ENCODE data around the gene SHLD1.
"Not testable (repeated sequence)": the region's sequence is repeated elsewhere in the genome, so short reads cannot be mapped to it uniquely, and the experiment has no call there.

SHLD1 gene, protein sequence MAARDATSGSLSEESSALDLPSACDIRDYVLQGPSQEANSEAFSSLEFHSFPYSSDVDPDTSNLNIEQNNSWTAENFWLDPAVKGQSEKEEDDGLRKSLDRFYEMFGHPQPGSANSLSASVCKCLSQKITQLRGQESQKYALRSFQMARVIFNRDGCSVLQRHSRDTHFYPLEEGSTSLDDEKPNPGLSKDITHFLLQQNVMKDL

DNA sequence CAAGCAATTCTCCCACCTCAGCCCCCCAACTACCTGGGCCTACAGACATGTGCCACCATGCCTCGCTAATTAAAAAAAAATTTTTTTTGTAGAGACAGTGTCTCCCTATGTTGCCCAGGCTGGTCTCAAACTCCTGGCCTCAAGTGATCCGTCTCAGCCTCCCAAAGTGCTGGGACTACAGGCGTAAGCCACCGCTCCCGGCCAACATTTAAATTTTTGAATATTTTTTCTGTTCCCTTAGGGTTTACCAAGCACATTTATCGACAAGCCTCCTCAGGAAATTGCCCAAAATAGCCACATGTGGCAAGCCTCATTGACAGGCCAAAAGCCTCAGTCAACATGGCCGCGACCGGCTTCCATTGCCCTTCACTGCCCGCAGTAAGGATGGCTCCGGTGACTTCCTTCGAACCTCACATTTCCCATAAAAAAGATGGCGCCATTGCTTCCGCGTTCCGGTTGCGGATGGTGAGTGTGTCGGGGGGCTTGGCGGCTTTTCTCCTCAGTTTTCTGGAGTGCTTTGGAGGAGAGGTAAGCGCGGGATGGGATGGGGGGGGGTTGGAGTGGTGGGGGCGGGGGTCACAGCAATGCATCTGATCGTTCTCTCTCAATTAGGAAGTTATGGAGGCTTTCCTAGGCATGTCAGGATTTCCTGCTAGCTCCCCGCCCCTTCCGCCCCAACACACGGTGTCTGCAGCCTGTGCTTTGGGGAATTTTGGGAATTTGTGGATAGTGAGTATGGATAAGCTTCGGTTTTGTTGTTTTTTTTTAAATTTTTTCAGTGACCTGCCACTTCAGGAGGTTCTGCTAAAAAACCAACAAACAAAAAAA, at the start of gene SHLD1:
Gene SHLD1 (plus strand): TSS at position 450 of the 828 bp plus-strand sequence. CDS start 22,465 bp downstream, outside the sequence.
- peak; percentile 92 for DNase-seq (ENCODE audit: low spot score)

DNA sequence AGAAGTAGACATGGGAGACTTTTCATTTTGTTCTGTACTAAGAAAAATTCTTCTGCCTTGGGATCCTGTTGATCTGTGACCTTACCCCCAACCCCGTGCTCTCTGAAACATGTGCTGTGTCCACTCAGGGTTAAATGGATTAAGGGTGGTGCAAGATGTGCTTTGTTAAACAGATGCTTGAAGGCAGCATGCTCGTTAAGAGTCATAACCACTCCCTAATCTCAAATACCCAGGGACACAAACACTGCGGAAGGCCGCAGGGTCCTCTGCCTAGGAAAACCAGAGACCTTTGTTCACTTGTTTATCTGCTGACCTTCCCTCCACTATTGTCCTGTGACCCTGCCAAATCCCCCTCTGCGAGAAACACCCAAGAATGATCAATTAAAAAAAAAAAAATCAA, 47.9 kb upstream of the SHLD1 start:
- not testable (repeated sequence) for DNase-seq (ENCODE audit: low spot score)

DNA sequence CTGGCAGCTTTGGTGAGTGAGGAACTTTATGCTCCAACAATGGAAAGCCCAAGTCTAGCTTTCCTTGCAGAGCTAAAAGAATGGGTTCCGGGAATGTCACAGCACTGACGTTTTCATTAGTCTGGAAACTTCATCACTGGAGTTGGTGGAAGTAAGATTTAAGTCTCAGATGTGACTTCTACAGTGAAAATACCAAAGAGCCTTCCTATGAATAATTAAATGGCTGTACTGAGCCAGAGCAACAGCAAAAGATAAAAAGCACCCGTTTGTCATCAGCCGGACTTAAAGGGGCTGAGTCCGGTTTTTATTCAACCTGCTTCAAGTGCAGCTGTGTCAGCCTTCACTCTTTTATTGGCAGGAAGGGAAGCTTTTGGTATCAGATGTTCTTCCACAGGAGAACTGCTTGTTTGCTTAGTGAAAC, 46.5 kb upstream of the SHLD1 start:
- no peak for DNase-seq (ENCODE audit: low spot score)

DNA sequence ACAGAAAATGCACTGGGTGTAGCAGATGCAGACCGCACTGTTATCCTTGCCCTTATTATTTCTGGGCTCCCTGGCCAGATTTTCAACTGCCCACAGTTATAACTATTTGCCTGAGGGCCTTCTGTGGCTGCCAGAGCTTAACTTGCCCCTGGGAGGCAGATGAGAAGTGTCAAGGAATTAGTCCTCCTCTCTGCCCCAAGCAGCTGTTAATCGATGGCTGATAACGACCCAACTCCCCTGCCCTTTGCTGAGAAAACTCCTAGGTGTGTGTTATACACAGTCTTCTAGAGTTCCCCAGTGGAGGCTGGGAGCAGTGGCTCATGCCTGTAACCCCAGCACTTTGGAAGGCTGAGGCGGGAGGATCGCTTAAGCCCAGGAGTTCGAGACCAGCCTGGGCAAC, 44.4 kb upstream of the SHLD1 start:
- DNase-seq (ENCODE audit: low spot score): no peak

DNA sequence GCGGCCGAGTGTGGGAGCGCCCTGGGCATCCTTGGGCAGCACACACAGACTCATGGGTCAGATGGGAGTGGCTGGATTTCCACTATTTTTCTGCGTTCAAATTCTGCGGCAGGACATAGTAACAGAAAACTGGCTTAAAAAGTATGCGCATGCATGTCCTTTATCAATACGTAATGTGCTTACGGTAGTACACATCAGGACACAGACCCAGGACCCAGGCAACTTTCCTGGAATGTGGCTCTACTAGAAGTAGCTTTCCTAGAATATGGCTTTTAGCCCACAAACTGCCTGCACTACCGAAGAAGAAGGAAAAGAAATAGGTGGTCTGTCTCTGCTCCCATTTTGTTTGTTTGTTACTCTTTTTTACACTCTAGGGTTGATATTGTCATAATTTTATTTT, 43.4 kb upstream of the SHLD1 start:
- no peak for DNase-seq (ENCODE audit: low spot score)

DNA sequence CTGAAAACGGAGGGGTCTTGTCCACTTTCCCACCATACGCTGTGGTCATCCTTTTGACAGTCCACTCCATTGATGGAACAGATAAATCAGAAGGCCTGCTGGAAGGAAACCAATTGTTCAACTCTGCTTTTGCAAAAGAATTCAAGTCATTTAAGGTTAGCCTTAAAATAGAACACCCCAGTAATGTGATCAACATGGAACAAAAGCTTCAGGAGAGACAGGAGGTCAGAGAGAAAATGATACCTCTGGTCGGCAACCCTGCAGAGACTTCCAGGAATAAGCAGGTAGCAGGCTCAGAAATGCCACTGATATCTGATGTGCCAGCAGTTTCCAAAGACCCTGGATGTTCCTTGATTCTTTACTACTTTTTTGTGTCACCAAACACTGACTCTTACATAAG, 39.6 kb upstream of the SHLD1 start:
- DNase-seq (ENCODE audit: low spot score): no peak

DNA sequence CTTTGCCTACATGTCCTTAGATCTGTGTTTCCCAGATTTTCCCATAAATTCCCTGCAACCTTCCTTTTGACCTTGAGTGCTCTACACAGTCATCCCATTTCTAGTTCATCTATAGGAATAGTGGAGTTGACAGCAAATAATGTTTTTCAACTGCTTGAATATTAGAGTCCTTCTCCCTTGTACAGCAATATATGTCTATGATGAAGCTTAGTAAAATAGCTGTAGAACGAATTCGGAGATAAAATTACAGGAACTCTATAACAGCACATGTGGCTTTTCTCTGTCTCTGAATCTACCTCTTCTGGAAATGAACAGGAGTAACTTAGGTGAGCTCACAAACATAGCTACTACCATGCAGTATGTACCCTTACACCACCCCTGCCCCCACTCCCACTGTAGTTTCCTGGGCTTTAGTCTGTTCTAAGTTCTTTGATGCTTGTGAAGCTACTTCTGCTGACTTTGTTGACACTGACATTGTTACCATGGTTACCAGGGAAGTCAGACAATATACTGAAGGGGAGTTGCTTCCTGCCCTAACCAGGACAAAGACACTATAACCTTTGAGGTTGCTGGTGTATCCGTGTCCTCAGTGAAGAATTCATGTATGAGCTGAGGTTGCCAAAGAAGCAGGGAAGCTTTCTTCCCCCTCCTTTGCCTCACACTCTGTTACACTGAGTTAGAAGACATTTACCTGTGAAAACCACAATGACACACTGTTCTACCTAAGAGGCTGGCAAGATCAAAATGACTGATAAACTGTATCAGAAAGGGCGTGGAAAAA, 35.8 kb upstream of the SHLD1 start:
- DNase-seq (ENCODE audit: low spot score): peak; percentile 76

DNA sequence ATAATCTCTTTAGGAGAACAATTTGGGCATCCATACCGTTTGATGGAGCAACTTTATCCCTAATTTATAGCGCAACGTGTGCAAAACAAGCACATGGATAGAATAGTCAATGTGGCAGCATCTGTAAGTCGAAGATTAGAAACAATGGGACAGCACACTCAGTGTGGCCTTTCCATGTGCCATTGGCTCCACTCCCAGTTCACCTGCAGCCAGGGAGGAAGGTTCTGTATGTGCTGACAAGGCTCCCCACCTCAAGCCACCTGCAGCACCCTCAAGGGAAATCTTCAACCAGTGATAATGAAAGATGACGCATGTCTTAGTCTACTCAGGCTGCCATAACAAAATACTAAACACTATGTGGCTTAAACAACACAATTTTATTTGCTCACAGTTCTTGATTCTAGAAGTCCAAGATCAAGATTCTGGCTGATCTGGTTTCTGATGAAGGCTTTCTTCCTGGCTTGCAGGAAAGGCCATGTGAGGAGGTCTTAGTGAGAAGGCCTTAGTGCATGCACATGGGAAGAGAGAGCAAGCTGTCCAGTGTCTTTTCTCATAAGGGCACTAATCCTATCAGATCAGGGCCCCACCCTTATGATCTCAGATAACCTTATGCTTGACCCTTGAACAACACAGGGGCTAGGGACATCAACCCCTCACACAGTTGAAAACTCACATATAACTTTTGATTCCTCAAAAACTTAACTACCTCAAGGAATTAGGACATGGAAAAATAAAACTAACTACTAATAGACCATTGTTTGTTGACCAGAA, 34.9 kb upstream of the SHLD1 start:
- DNase-seq (ENCODE audit: low spot score): no peak

DNA sequence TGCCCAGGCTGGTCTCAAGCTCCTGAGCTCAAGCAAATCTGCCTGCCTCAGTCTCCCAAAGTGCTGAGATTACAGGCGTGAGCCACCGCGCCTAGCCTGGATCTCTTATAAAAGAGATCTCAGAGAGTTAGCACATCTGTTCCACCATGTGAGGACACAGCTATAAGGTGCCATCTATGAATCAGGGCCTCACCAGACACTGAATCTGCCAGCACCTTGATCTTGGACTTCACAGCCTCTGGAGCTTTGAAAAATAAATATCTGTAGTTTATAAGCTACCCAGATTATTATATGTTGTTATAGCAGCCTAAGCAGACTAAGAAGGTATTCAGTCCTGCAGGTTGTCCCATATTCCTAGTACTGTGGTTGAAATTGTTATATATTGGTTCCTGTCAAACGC, 33.2 kb upstream of the SHLD1 start:
- no peak for DNase-seq (ENCODE audit: low spot score)

DNA sequence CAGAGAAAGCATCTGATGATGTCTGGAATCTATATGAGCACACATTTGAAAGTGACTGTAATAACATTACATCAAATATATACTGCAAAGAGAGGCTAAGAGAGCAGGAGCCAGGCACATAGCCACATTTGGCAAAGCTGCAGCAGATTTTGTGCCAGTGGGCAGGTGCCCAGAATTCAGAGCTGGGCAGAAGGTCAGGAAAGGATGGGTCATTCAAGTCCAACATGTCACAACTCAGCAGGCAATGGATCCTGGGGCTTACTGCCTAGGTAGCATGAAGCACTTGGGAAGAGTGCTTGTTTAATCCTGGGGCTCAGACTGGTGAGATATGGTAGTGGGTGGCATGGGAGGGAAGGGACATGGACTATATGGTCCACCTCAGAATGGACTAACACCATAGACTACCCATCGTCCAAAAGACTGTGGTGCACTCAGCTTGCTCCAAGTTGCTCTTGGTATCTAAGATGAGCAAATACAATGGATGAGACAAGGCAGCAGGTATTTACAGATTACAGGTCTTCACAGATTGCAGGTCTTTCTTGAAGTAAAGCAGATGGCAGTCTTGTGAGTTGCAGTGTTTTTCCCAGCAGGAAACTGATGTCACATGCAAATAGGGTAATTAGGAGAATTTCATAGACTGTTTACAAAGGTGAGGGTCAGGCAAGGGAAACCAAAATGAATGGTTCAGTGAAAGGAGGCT, 31.2 kb upstream of the SHLD1 start:
- DNase-seq (ENCODE audit: low spot score): no peak

DNA sequence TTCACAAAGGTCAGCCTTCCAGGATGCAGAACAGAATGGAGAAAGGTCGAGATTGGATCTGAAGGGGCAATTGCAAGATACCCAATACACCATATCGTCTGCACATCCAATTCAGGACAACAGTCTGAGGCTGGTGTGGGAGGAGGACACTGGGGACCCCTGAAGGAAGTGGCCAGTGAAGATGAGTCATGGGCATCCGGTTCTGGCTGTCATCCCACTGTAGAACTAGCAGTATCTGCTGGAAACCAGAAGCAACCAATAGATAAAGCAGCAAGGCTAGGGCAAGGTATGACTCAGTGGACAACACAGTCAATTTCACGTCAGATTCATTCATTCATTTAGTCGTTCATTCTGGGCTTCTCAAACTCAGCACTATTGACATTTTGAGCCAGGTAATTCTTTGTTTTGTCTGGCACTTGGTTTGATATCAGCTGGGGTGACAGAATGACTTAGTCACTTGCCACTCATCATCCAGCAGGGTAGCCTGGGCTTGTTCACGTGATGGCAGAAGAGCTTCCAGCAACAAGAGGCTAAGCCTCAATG, 30.3 kb upstream of the SHLD1 start:
- DNase-seq (ENCODE audit: low spot score): no peak

DNA sequence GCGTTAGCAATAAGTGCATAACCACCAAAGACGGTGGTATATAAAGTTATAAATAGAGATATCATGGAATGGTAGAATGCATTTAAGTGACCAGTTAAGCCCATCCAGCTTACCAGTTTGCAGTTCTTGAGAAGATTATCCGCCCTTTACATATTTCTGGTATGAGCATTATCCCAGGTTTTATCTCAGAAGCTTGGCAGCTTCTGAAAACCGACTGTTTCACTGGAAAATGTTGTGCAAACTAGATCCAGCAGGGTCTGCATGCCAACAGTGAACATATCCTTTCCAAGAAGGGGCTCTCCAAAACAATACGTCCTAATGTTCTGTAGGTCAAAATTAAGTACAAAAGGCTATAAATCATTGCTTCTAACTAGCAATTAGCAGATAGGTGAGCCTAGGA, 29.5 kb upstream of the SHLD1 start:
- DNase-seq (ENCODE audit: low spot score): no peak

DNA sequence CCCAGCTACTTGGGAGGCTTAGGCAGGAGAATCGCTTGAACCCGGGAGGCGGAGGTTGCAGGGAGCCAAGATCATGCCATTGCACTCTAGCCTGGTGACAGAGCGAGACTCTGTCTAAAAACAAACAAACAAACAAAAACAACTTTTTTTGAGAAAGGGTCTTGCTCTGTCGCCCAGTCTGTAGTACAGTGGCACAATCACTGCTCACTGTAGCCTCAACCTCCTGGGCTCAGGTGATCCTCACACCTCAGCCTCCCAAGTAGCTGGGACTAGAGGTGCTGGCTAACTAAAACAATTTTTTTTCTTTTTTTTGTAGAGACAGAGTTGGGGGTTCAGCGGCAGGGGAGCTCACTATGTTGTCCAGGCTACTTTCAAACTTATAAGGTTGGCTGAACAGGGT, 28.8 kb upstream of the SHLD1 start:
- DNase-seq (ENCODE audit: low spot score): not testable (repeated sequence)

DNA sequence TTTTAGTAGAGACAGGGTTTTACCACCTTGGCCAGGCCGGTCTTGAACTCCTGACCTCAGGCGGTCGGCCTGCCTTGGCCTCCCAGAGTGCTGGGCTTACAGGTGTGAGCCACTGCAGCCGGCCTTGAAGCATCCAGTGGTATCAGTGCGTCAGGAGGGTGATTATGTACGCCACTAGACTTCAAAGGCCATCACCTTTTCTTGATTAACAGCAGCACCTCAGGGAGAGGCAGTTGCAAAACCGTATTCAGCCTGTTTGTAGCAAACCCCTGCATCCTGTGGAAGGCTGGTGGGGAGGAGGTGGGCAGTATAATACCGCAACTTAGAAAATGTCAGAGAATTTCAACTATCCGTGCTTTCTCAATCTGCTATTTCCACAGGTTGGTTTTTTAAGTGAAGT, 27.3 kb upstream of the SHLD1 start:
- DNase-seq (ENCODE audit: low spot score): no peak

DNA sequence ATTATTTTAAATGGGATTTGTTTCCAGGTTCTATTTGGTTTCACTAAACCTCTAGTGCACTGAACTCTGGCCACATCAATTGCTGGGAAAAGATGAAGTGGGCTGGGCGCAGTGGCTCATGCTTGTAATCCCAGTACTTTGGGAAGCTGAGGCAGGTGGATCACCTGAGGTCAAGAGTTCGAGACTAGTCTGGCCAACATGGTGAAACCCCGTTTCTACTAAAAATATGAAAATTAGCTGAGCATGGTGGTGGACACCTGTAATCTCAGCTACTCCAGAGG, 25.1 kb upstream of the SHLD1 start:
- DNase-seq (ENCODE audit: low spot score): not testable (repeated sequence)

DNA sequence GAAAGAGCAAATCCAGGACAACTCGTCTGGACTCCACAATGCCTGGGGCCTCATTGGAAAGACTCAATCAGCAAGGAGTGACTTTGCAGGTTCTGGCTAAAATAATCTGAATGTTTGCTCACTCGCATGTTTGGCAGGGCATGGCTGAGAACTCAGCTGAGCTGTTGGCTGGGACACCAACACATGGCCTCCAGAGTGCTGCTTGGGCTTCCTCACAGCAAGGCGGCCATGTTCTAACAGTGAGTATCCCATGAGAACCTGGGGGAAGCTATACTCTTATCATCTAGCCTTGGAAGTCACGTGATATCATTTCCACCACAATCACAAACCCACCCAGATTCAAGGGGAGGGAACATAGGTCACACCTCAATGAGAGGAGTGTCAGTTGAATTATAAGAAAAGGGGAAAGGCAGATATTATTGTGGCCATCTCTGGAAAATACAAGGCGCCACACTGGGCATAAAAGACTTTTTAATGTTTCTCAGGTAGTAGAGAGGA, 23.1 kb upstream of the SHLD1 start:
- DNase-seq (ENCODE audit: low spot score): no peak

DNA sequence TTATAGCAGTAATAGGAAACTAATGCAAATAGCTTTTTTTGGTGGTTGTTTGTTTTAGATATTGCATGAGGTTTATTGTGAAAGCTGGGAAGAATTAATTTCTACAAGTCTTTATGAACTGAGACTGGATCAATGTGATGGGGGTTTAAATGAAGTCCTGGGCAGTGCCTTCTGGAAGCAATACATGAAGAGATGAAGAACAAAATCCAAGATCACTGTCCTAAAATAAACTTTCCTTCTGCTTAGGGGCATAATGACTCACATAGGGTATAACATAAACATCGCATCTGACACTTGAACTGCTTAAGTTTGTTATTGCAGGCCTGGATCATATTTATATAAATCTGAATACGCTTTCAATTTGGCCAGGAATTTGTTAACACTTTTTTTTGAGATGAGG, 20.9 kb upstream of the SHLD1 start:
- no peak for DNase-seq (ENCODE audit: low spot score)

DNA sequence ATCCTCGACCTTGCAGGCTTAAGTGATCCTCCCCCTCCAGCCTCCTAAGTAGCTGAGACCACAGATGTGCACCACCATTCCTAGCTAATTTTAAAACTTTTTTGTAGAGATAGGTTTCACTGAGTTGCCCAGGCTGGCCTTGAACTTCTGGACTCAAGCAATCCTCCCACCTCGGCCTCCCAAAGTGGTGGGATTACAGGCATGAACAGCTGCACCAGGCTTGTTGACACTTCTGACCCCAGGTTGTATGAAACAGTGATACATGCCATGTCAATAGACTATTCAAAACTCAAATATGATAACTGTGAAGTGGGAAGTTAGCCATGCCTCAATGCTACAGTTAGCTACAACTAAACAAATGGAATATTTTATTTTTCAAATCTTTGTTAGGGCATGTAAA, 20.1 kb upstream of the SHLD1 start:
- no peak for DNase-seq (ENCODE audit: low spot score)

DNA sequence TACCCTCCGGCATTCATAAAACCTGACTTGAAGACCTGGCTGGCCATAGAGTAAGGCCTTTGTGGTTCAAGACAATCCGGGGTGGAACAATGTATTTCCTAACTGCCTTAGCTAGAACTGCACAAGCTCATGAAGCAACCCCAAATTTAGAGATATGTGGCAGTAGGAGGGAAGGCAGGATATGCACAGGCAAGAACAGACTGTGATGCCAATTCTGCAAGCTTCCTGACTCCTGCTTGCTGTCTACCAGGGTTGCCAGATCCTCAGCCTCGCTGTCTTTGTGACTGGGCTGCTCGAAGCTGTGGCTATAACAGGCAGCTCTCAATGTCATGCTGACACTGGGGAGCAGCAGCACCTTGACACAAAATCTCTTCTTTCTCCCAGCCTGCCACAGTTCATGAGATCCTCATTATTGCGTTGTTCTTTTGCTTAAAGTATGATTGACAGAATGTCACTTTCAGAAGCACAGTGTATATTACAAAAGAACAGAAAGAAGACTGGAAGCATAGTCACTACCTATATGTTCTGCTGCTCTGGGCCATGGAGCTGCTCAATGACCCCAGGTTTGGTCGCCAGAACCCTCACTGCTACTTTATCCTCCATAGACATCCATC, 18.3 kb upstream of the SHLD1 start:
- DNase-seq (ENCODE audit: low spot score): no peak

DNA sequence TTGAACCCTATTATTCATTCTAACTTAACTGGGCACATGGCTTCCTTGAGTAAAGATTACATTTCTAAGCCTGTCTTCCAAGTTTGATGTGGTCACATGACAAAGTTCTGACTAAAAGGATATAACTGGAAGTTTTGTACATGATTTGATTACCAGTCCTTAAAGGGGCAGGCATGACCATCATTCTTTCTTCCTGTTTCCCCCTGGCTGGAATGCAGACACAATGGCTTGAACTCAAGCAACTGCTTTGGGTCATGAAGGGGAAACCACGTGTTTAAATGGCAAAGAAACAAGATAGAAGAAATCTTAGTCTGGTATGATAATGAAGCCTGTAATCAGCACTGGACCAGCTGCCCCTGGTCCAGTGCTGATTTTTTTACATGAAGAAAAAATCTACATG, 15.6 kb upstream of the SHLD1 start:
- DNase-seq (ENCODE audit: low spot score): no peak

Data from SW480 (cell line).